HFF-Myc (cell line): ENCODE measurements around the gene STOML1.

Experiments used
- DNase-seq: peaks from one replicate; pipeline ENCODE4 v3.0.0-alpha.2; 2011; ENCODE audit warnings: low read depth; ENCODE audit errors: extremely low read depth
- H3K4me3 ChIP-seq: replicated peaks from 2 replicates; pipeline ENCODE4 v1.5.1; 2011; ENCODE audit warnings: low read depth, mild to moderate bottlenecking, control low read depth, low read length
- CTCF ChIP-seq: IDR thresholded peaks from 2 replicates; pipeline ENCODE4 v1.5.1; 2012; ENCODE audit warnings: mild to moderate bottlenecking, low read depth, low read length, control low read depth; ENCODE audit errors: missing control alignments

The STOML1 gene

GRCh38 chr15:74032046-74032445 lies 40.0 kb upstream of the STOML1 start:
- no peak for TF ChIP-seq CTCF
- H3K4me3 ChIP-seq = no peak overlapping the region
- no peak for DNase-seq

- TF ChIP-seq CTCF = no peak
- H3K4me3 ChIP-seq = no peak overlapping the region
- no peak for DNase-seq
These were observed 36.6 kb upstream of the STOML1 start for GRCh38 chr15:74028646-74029045.

GRCh38 chr15:74027688-74028087 lies 35.6 kb upstream of the STOML1 start:
- no peak for TF ChIP-seq CTCF
- DNase-seq = no peak
- no peak overlapping the region for H3K4me3 ChIP-seq

GRCh38 chr15:74025436-74025835 lies 33.3 kb upstream of the STOML1 start:
- TF ChIP-seq CTCF = no peak
- DNase-seq = no peak

GRCh38 chr15:74024687-74025086 lies 32.6 kb upstream of the STOML1 start:
- TF ChIP-seq CTCF = no peak
- H3K4me3 ChIP-seq = no peak overlapping the region
- no peak for DNase-seq

More at GRCh38 chr15:74025436-74025835, 33.3 kb upstream of the STOML1 start:
- H3K4me3 ChIP-seq = no peak overlapping the region

- TF ChIP-seq CTCF = no peak
- DNase-seq = no peak
- H3K4me3 ChIP-seq = no peak overlapping the region
These were observed 30.8 kb upstream of the STOML1 start for GRCh38 chr15:74022706-74023470.

GRCh38 chr15:74019734-74020133 lies 27.6 kb upstream of the STOML1 start:
- DNase-seq = no peak
- H3K4me3 ChIP-seq = no peak overlapping the region
- TF ChIP-seq CTCF = no peak
